Body of pancreas (tissue), 4 donors: ENCODE measurements around the gene ARHGAP15. TPM values are rescaled to one million over a fixed set of nuclear protein-coding genes. Genes with fewer than 3 reads are reported as not detected.

Experiments
- ATAC-seq: fragments of 150-250 bp; one replicate; pipeline ENCODE4 v1.9.1; 2016
- DNase-seq, 4 donors: peaks; one replicate each; pipeline ENCODE4 v3.0.0-alpha.2; 2019
- H3K27ac ChIP-seq, 4 donors: fragments of 200-600 bp; sonication (generic); 1 replicate in 3 of 4; 2 replicates in 1 of 4; pipeline versions ENCODE4 v1.5.1 to v1.6.1; 2016 to 2019; ENCODE audit warnings: mild to moderate bottlenecking in 1 of 4, mixed read lengths in 1 of 4, moderate library complexity in 1 of 4
- H3K27me3 ChIP-seq, 2 donors: fragments of 200-600 bp; sonication (generic); one replicate each; pipeline ENCODE4 v1.6.0; 2016; ENCODE audit warnings: mild to moderate bottlenecking in 1 of 2
- H3K36me3 ChIP-seq, 2 donors: fragments of 200-600 bp; sonication (generic); replicated peaks in 1 of 2; 2 replicates each; pipeline ENCODE4 v1.5.1; 2016; ENCODE audit warnings: low read depth in 2 of 2; ENCODE audit not compliant: insufficient read depth in 1 of 2
- H3K4me1 ChIP-seq: fragments of 200-600 bp; sonication (generic); one replicate; pipeline ENCODE4 v1.6.0; 2016
- H3K4me3 ChIP-seq, 2 donors: fragments of 200-600 bp; sonication (generic); 1 replicate in 1 of 2; 2 replicates in 1 of 2; pipeline ENCODE4 v1.5.1; 2016 to 2019
- H3K9me3 ChIP-seq, 3 donors: fragments of 200-600 bp; sonication (generic); 1 replicate in 2 of 3; 2 replicates in 1 of 3; pipeline ENCODE4 v1.5.1; 2016
- POLR2A ChIP-seq, 3 donors: fragments of 450-650 bp; IDR thresholded peaks; one replicate each; pipeline ENCODE4 v1.6.1; 2016; ENCODE audit warnings: antibody characterized with exemption in 3 of 3, mild to moderate bottlenecking in 2 of 3
- WGBS, 2 donors: methylation state at CpG; one replicate each; pipeline ENCODE4 v1.1.5; 2017; 5-methylcytosine and 5-hydroxymethylcytosine counted together
- intact Hi-C: fragments of 100-400 bp; cut with DNase I; formaldehyde crosslinking; loops from one replicate; pipeline ENCODE4 v1.15.1; 2023
- total RNA-seq, 2 donors: library from RNA; depleted of rRNA; stranded (reverse); fragments of >200 nt; gene quantifications; one replicate each; pipeline ENCODE4 v1.1.0, GENCODE V29; 2016
- TF ChIP-seq, protein P1 (sequence below), 7 experiments: fragments of 450-650 bp in 4 of 7; fragments of 200-600 bp in 3 of 7; sonication (generic) in 3 of 7; IDR thresholded peaks; one replicate each; pipeline ENCODE4 v1.5.1; 2016 to 2019; ENCODE audit warnings: antibody characterized with exemption in 7 of 7

The ARHGAP15 gene
- total RNA-seq, 2 donors from 2014 or later = 1.3 TPM; not detected in 1

DNA sequence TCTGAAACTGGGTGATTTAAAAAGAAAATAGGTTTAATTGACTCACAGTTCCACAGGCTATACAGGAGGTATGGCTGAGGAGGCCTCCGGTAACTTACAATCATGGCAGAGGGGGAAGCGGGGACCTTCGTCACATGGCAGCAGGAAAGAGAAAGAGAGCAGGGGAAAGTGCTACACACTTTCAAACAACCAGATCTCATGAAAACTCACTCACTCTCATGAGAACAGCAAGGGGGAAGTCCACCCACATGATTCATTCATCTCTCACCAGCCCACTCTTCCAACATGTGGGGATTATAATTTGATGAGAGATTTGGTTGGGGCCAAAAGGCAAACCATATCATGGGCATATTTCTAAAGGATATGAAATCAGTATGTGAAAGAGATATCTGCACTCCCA lies 12.0 kb upstream of the ARHGAP15 start:
- 88 to 89% methylated on average over 3 of the region's 3 CpGs for WGBS, 2 donors
- no peaks in the 10 kb centered on the region for H3K9me3 ChIP-seq
- intact Hi-C loops = no loop called here
- H3K27me3 ChIP-seq = no peaks in the 10 kb centered on the region
- H3K4me3 ChIP-seq = no peak overlapping the region
- no peak for TF ChIP-seq POLR2A (IDR thresholded peaks at IDR 0.05)
- TF ChIP-seq, protein P1, sequence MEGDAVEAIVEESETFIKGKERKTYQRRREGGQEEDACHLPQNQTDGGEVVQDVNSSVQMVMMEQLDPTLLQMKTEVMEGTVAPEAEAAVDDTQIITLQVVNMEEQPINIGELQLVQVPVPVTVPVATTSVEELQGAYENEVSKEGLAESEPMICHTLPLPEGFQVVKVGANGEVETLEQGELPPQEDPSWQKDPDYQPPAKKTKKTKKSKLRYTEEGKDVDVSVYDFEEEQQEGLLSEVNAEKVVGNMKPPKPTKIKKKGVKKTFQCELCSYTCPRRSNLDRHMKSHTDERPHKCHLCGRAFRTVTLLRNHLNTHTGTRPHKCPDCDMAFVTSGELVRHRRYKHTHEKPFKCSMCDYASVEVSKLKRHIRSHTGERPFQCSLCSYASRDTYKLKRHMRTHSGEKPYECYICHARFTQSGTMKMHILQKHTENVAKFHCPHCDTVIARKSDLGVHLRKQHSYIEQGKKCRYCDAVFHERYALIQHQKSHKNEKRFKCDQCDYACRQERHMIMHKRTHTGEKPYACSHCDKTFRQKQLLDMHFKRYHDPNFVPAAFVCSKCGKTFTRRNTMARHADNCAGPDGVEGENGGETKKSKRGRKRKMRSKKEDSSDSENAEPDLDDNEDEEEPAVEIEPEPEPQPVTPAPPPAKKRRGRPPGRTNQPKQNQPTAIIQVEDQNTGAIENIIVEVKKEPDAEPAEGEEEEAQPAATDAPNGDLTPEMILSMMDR (IDR thresholded peaks at IDR 0.05) = no peak
- ATAC-seq = no peak
- no peaks in the 10 kb centered on the region for H3K4me1 ChIP-seq
- no peaks in the 10 kb centered on the region for H3K36me3 ChIP-seq
- H3K27ac ChIP-seq = no peak overlapping the region
- no peak for DNase-seq

DNA sequence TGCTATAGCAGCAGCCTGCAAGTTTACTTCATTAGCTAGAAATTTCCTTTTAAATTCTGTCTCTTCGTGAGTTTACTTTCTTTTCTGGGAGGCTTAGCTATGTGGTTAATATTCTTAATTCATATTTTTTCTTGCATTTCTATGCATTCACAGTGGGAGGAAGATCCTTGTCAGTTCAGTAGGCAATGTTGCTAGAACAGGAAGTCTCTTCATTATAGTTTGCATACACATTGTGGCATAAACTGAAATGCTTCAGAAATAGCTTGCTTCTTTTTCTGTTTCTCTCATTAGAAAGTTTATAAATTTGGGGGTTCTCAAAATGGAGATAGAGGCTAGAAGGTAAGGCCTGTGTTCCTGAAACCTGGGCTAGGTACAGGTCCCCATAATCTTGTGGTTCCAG lies 8.1 kb upstream of the ARHGAP15 start:
- H3K36me3 ChIP-seq = no peaks in the 10 kb centered on the region
- TF ChIP-seq POLR2A (IDR thresholded peaks at IDR 0.05) = no peak
- TF ChIP-seq, protein P1 (IDR thresholded peaks at IDR 0.05) = no peak
- no peak overlapping the region for H3K4me3 ChIP-seq
- H3K27me3 ChIP-seq = no peaks in the 10 kb centered on the region
- H3K27ac ChIP-seq = no peak overlapping the region
- no peaks in the 10 kb centered on the region for H3K4me1 ChIP-seq
- no peaks in the 10 kb centered on the region for H3K9me3 ChIP-seq
- DNase-seq = no peak
- ATAC-seq = no peak
- intact Hi-C loops = no loop called here
- WGBS, 2 donors = 42 to 44% methylated on average over 1 of the region's 1 CpG

DNA sequence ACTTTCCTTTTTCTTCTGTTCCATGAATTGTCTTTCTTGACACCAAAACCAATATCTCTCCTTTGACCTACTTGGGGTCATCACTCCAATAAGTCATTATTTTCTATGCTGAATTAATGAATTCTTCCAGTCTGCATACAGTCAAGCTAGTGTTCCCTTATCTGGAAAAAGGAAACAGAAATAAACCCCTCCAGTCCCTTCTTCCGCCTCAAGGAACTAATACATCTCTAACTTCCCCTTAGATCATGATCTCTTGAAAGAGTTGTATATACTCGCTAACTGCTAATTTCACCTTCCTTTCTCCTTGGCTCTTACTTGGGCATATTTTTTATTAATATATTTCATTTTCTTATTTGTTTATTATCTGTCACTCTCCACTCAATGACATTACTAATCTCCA lies 7.3 kb upstream of the ARHGAP15 start:
- intact Hi-C loops = no loop called here
- ATAC-seq (no peak), DNase-seq (no peak)
- Histone ChIP-seq H3K36me3 (no peaks in the 10 kb centered on the region), H3K4me1 (no peaks in the 10 kb centered on the region), H3K4me3 (no peak overlapping the region), H3K27ac (no peak overlapping the region), H3K27me3 (no peaks in the 10 kb centered on the region), H3K9me3 (no peaks in the 10 kb centered on the region)
- WGBS, 2 donors = 69 to 90% methylated on average over 2 of the region's 2 CpGs
- TF ChIP-seq POLR2A (IDR thresholded peaks at IDR 0.05) = no peak
- TF ChIP-seq, protein P1 (IDR thresholded peaks at IDR 0.05) = no peak

DNA sequence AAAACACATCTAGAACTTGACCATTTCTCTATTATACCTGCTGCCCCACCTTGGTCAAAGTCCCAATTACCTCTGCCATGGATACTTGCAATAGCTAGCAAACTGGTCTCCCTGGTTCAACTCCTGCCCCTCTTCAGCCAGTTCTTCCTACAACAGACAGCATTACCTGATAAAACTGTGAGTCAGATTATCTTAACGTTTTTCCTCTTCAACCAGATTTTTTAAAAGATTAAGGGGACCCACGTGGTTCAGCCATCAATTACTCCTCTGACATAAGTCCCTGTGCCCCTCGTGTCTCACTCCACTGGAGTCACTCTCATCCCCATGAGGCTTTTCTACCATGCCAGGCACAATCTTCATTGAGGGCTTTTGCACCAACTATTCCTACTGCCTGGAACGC lies 5.3 kb upstream of the ARHGAP15 start:
- Histone ChIP-seq H3K4me1 (no peaks in the 10 kb centered on the region), H3K27me3 (no peaks in the 10 kb centered on the region), H3K4me3 (no peak overlapping the region), H3K9me3 (no peaks in the 10 kb centered on the region), H3K36me3 (no peaks in the 10 kb centered on the region), H3K27ac (no peak overlapping the region)
- intact Hi-C loops = no loop called here
- no peak for TF ChIP-seq POLR2A (IDR thresholded peaks at IDR 0.05)
- TF ChIP-seq, protein P1 (IDR thresholded peaks at IDR 0.05) = no peak
- WGBS, 2 donors = 24 to 25% methylated on average over 4 of the region's 4 CpGs
- DNase-seq (no peak), ATAC-seq (no peak)

DNA sequence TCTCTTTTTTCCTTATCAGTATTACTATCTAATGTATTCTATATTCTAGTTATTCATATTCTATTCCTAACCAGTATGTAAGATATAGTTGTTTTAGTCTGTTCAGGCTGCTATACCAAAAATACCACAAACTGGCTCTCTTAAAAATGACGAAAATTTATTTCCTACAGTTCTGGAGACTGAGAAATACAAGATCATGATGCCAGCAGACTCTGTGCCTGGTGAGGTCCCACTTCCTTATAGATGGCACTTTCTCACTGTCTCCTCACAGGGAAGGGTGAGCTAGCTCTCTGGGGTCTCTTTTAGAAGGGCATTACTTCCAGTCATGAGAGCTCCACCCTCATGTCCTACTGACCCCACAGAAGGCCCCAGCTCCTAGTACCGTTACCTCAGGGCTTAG lies 4.8 kb upstream of the ARHGAP15 start:
- Histone ChIP-seq H3K9me3 (no peaks in the 10 kb centered on the region), H3K27me3 (no peaks in the 10 kb centered on the region), H3K4me3 (no peak overlapping the region), H3K4me1 (no peaks in the 10 kb centered on the region), H3K27ac (no peak overlapping the region), H3K36me3 (no peaks in the 10 kb centered on the region)
- TF ChIP-seq POLR2A (IDR thresholded peaks at IDR 0.05) = no peak
- TF ChIP-seq, protein P1 (IDR thresholded peaks at IDR 0.05) = no peak
- intact Hi-C loops = no loop called here
- ATAC-seq (no peak), DNase-seq (no peak)
- WGBS, 2 donors = 53 to 54% methylated on average over 2 of the region's 2 CpGs
